HG03558 (cell line): ENCODE results near the gene KIF21B.
A peak's percentile ranks its signal among the peaks of the same experiment; 100 is the strongest.

Experiments
- ATAC-seq: cut with Tn5 transposase; IDR thresholded peaks from one replicate; pipeline ENCODE4 v1.9.1; 2021; ENCODE audit warnings: moderate number of reproducible peaks; ENCODE audit not compliant: unreplicated experiment; ENCODE audit errors: extremely low read depth

The KIF21B gene

DNA sequence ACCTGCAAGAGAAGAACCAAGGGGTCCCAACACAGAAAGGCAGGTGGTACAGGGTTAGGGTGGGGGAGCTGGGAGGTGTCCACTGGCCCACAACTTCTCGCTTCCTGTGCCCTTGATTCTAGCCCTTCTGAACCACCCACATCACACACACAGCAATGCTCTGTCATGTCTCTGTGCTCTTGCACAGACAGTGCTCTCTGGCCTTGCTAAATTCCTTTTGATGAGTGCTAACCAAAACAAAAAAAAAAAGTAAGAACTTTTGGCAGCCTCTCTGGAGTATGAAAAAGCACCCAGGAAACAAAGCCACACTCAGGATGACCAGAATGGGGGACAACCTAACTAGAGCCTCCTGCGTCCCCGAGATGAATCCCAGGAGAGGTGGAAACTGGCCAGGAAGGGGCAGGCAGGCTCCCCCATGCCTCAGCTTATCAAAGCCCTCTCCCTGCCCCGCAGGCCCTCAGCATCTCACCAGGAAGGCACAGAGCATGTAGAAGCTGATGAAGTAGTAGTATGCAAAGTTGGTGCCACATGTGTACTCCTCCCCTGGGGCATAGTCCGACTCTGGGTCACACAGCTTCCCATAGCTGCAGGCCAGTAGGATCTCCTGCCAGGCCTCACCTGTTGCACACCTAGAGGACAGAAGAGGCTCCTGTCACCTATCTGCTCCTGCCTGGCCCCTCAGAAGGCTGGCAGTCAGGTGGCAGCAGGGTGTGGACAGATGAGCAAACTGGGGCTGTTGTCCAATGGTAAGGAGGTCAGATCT is 27.2 kb upstream of the KIF21B start:
- ATAC-seq = no peak

DNA sequence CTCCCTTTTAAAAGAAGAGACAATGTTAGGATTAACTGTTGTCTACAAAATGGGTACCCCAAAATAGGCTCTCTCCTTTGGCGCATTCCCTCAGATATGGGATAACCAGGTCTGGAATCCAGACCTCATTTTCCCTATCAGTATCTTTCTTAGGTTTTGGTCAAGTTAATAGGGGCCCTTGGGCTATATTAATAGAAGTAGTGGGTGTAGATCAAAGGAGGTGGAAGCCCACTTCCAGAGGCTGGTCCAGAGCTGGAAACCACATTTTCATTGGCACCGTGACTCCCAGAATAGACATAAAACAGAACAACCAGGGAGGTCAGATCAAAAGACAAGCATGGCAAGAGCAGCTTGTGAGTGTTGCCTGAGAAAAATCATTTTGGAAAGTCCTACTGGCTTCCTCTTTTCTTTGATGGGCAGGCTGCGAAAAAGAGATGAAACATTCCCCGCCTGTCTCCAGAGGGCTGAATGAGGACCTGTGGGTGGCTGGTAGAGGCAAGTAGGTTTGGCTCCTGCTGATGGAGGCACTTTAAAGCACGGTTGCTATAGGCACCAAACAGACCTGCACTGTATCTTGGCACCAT is 25.8 kb upstream of the KIF21B start:
- no peak for ATAC-seq

DNA sequence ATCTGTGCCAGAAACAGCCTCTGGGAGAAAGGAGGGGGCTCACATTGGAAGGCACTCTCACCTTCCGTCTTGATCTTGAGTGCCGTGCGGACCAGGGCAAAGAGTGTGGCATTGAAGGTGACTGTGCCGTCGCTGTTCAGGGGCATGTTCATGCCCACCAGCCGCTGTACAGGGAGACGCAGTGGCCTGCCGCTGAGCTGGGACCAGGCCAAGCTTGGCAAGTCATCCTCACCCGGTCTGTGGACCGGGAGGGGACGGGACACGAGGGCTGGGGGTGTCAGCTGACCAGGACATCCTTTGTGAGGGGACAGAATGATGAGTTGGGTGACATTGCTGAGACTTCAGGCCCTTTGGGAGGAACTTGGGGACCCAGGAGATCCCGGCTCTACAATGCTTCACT is 25.0 kb upstream of the KIF21B start:
- no peak for ATAC-seq

DNA sequence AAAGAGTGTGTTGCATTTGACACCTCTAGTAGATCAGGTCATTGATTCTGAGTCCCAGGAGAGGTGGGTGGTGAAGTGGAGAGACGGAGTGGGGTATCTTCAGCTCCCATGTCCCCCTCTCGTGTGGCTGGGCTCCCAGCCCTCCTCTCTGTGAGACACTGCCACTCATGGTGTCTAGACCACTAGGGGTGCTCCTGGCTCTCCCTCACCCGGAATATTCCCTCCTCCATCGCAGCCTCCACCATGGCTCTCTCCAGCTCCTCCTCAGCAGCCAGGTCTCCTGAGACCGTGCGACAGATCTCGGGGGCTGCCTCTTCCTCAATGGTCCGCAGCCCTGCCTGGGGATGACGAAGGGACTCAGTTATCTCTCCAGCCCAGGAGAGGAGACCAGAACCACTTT is 20.6 kb upstream of the KIF21B start:
- no peak for ATAC-seq

DNA sequence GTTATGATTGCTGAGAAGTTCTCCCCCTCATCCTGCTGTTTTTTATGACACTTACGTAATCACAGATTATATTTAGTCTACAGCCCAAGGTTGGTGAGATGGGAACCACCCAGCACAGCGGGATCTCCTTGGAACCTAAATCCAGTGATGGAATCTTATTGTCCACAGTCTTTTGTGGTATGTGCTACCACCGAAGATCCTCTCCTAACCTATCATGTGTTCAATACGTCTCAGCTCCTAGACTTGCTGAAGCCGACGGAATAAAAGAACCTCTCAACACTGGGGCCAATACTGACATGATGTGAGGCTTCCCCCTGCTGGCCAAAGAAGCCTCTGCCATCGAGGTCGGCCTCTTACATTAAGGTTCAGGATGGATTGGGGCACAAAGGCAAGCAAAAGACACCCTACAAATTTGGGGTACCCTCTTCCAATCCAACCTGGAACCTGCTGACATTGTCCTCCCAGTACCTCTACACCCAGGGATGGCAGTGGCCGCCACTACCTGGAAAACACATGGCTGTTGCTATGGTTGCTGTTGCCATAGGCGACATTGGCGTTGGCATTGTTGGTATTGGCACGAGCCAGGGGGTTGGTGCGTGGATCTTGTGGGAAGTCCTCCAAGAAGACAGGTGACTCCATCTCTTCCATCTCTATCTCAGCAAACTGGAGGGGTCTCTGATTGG is 19.4 kb upstream of the KIF21B start:
- peak; percentile 65 for ATAC-seq

DNA sequence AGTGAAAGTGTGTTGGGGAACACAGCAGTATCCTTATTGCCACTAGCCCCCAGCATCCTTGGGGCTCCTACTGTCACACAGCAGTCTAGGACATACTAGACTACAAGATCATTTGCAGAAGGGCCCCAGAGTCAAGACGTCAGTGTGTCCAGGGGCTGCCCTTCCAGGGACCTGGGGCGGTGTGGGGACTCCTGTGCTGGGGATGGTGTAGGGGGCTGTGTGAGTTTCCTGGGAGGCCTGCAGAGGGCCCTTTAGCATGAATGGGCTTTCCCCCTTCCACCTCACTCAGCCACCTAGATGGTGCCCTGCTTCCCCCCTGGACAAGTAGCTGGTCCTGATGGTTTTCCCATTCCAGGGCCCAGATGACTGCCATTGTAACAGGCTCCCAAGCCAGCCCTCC is 17.5 kb upstream of the KIF21B start:
- ATAC-seq = no peak

DNA sequence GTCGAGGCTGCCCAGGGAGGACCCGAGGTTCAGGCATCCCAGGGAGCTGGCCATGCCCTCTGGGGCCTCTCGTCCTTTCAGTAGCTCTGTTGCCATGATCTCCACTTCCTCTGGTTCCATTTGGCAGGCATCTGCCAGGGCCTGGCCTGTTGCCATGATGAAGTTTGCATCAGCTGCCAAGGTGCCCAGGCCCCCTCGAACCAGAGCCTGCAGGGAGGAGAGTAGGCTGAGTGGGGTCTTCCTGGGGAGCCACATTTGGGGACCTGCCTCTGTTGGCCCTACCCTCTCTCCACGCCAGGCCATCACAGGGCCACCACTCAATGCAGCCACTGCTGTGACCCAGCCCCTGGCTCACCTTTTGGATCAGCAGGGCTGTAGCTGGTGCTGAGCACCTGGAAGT is 16.4 kb upstream of the KIF21B start:
- ATAC-seq = no peak

DNA sequence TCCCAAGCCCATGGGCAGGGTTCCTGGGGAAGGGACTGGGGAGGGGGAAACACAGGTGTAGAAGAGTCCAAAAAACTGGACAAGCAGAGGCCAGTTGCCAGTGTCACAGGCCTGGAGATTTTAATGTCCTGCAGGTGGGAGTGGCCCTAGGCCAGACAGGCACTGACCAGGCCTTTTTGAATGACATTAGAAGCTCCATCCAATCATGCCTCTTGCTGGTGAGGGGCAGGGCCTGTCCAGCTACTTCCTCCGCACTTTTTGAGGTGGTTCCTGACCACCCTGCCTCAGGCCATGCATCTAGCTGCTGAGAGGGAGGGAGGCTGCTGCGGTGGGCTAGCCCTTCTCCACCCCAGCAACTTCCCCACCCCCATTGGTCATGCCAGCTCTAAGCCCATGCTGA is 15.9 kb upstream of the KIF21B start:
- no peak for ATAC-seq

DNA sequence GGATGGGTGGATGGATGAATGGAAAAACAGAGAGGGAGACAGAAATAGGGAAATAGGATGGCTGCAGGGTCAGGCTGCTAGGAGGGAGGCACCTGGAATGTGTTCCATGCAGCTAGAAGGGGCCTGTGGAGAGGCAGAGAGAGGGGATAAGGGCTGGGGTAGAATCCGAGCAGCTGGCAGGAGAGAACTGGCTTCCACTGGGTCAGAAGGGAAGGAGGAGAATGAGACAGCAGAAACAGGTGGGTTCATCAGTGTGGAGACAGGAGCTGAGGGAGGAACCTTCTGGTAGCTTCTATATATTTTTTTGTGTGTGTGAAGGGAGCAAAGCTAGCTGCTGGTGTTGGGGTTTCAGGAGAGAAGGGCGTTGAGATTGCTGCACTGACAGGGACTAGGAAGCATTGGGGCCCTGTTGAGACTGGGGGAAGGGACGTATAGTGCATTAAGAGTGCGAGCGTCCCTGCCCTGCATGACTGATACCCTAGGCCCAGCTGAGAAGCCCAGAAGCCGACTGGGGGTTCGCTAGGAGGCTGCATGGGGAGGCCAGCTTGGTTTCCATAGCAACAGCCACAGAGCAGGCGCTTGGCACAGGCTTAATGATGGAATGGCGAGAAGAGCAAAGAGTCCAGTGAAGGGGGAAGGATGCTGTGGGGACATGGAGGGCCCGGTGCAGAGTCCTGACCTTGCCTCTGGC is 14.8 kb upstream of the KIF21B start:
- ATAC-seq = no peak

DNA sequence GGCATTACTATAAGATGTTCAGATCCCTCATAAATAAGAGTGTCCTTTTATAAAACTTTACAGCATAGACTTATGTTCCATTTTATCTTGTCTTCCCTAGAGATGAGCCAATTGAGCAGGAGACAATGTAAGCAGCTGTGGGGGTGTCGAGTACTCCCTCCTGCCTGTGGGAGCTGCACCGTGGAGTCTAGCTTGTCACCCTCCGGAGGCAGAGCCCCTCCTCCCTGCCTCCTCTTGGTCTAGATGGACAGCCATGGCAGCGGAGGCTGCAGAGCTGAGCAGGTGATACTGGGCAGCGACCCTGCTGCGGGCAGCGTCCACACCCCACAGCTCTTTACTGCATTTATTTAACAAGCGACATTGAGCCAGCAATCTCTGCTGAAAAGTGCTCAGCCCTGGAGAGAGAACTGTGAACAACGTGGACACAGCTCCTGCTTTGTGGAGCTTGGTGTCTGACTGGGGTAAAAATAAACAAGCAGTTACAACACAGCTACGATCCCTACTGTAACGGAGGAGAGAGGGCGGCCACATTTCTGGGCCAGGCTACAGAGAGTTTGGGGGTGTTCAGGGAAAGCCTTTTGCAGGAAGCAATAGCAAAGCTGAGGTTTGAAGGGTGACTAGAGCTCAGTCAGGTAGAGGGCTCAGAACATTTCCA is 12.8 kb upstream of the KIF21B start:
- ATAC-seq = no peak

DNA sequence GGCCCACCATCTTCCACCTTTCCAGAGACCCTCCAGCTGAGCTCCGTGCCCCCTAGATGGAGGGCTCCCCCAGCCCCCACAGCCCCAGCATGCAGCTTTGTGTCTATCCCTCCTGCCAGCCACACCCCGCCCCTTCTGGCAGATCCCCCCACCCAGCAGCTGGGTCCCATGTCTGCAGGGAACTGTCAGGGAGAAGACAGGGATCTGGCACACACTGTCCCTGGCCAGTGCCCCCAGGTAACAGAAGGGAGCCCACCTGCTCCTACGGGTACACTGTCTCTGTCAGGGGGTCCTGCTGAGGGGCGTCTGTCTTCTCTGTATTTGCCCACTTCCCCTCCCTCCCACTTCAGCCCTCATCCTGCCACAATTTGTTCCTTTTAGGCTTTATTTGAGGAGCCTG is 11.2 kb upstream of the KIF21B start:
- no peak for ATAC-seq

DNA sequence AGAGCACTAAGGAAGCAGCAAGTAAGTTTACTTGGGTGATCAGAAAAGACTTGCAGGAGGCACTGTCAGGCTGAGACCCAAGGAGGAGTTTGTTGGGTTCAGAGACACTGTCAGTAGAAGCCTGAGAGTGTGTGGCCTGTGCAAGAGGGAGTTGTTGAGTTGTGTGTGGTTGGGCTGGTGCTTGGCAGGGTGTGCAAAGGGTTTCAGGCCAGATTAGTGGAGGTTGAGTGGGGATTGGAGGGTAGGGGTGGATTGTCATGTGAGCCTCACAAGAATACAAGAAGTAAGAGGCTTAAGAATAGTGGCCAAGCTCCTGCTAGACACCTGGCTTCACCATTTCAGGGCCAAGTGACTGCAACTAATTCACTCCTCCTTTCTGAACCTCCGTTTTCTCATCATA is 8.9 kb upstream of the KIF21B start:
- ATAC-seq = no peak

DNA sequence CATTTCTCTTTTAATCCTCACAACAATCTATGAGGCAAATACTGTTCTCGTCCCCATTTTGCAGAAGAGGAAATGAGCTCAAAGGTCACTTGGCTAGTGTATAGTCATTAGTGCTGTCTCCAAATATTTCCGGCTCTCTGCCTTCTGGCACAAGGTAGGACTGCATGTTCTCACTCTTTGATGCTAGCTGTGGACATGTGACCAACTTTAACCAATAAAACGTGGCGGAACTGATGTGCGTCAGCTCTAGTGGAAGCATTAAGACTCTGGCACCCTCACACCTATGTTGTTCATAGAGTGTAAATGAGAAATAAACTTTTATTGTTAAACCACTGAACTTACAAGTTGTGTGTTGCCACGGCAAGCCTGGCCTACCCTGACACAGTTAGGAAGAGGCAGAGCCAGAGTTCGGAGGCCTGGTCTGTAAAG is 5.0 kb upstream of the KIF21B start:
- no peak for ATAC-seq

DNA sequence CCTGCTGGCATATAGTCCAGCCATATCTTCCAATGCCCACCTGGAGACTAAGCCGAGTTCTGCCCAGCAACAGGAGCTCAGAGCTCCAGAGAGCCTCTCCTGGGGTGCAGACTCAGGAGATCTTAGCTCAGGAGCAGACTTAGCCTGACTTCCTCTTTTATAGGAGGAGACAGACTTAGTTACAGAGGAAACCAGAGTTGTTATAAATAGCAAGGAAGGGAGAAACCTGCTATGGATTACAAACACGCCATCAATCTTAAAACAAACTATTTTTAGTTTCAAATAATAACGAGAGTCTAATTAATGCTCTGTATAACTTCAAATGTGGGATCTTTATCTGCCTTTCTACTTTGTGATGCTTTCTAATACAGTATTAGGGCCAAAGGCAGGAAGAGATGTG is 3.3 kb upstream of the KIF21B start:
- no peak for ATAC-seq

DNA sequence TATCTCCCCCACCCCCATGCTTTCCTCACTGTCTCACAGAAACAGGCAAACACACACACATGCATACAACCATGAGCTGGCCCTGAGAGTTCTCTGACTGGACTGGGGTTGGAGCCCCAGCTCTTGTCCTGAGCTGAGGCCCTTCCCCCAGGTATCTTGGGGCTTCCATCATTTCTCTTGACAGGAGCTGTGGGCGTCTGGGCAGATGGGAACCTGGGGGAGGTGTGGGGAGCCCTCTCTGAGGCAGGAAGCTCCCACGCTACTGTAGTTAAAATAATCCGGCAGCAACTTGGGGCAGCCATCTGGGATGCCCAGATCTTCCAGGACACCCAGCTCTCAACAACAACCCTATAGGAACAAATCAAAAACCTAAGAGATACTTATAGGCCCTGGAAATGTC is 2.7 kb upstream of the KIF21B start:
- no peak for ATAC-seq

DNA sequence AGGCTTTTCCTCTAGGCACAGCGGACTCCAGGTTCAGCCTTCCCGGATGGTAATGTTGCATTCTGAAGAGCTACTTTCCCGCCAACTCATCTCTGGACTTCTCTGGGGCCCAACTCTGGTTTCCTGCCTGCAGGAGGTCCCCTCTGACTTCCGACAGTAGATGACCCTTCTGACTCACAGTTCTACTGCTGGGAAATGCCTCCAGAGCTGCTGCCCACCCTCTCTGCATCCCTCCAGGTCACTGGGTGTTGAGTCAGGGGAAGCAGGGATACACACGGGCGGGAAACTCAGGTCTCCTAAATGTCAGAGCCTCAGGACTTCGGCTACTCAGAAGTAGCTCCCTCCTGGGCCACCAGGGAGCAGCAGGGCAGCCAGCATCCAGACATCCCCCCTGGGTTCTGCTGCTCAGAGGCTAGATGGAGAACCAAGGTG is 2.1 kb upstream of the KIF21B start:
- no peak for ATAC-seq

DNA sequence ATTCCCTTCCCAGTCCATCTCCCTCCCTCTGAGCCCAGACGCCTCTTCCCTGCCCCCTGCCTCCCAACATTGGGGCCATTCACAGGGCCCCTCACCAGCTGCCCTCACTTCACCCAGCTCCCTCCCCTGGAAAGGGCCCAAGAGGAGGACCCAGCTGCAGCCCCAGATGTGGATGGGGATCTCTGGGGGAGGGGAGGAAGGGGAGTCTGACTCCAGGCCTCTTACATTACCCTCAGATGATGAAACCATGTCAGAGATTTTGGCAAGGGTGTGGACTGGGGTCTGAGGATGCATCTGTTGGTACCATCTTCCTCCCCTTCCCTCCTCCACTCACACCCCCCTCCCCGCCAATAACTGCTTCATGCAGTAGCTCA is 1.1 kb upstream of the KIF21B start:
- ATAC-seq = no peak

DNA sequence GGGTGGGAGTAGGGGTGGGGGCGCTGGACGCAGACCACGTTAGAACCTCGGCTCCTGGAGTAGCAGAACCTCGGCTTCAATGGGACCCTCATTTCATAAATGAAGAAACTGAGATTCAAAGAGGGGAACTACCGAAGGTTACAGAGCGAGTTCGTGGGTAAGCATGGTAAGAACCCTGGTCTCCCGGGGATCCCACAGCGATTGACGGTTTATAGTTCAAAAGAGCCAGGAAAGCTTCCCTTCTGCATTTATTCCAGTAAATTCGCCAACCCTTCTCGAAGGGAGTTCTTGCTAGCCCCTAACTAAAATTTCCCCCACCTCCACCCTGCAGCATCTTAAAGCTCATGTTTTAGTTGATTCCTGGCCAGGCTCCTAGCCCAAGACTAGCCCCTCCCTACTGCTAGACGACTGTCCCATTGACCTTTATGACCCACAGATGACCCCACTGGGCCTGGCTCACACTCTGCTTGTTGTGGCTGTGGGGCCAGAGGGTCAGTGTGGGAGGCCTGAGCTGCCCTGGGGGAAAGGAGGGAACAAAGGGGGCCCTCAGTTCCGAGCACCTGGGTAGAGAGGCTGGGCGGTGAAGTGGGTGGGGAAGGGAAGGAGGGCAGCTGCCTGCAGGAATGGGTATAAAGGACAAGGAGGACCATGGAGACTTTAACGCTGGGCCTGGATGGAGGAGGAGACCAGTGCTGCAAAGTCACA is 558 bp upstream of the KIF21B start:
- ATAC-seq = no peak

DNA sequence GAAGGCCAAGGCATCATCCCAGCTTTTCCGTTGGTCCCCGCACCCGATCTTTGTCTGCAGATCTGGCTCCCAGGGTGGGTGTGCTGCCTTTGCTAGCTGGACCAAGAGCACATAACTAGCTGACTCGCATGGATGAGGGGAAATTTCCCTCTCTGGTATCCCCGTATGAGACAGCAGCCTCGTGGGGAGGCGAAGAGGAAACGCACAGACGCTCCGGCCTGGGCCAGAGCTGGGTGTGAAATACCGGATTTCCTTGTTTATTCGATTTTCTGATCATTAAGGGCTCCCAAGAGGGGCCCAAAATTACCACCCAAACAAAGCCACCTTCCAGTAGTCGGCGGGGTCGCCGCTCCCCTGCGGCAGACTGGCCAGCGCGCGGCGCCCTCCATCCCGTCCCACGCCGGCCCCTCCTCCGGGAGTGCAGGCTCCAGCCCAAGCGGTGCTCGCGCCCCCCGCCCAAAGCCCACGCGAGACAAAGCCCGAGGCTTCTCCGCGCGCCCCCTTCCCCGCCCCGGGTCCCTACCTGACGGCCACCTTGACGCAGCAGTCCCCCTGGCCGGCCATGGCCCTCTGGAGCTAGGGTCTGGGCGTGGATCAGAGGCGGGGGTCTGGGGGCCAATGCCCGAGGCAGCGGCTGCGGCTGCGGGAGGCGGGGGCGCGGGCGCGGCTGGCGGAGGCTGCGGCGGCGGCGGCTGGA is 546 bp downstream of the KIF21B start:
- ATAC-seq = no peak

DNA sequence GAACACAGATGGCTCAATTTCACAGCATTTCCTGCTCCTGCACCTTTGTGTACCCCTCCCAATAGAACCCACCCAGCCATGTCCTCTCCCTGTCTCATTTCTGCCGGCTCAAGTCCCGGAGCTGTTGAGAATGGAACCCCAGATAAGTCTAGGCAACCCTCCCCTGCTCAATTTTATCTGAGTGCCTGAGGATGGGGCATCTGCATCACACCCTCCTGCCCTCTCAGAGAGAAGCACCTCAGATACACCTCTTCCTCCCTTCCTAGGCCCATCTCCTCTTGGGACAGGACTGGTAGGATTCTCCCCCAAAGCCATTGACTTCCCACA is 1.1 kb downstream of the KIF21B start:
- ATAC-seq = no peak
